ENCODE data around the gene NPTX1.

Gene NPTX1

GRCh38 chr17:80486692-80487091 lies 10.3 kb upstream of the NPTX1 start:
- no peak overlapping the region for H3K4me2 ChIP-seq (ENCODE audit: low read length, poor library complexity, severe bottlenecking)
- H3K27ac ChIP-seq (ENCODE audit: low read length, poor library complexity, severe bottlenecking): no peak overlapping the region
- H3K4me1 ChIP-seq (ENCODE audit: control insufficient read depth, insufficient read depth, low read depth, low read length): peaks cover 12% of the 10 kb centered on the region
- H3K9ac ChIP-seq (ENCODE audit: low read length): no peak overlapping the region
- no peak overlapping the region for H2AK5ac ChIP-seq (ENCODE audit: low read length, severe bottlenecking)
- H3K27me3 ChIP-seq (ENCODE audit: control insufficient read depth in 1 of 2, insufficient read depth in 1 of 2, low read length in 2 of 2): peaks cover 56 to 68% of the 10 kb centered on the region in 2 experiments
- no peak overlapping the region for H2BK15ac ChIP-seq (ENCODE audit: low read depth, poor library complexity, severe bottlenecking)
- no peak for DNase-seq
- H2BK120ac ChIP-seq (ENCODE audit: low read depth, low read length): no peak overlapping the region
- no peak overlapping the region for H2BK12ac ChIP-seq (ENCODE audit: low read length in 2 of 2)
- no peak overlapping the region for H4K8ac ChIP-seq (ENCODE audit: low read length)
- WGBS: 61% methylated on average over 17 of the region's 17 CpGs
- no peak overlapping the region for H3K4ac ChIP-seq (ENCODE audit: low read depth in 1 of 2, low read length in 2 of 2)
- no peak overlapping the region for H2AFZ ChIP-seq (ENCODE audit: low read depth, low read length)
- H2BK5ac ChIP-seq (ENCODE audit: low read depth, low read length, poor library complexity, severe bottlenecking): no peak overlapping the region
- no peaks in the 10 kb centered on the region for H3K9me3 ChIP-seq (ENCODE audit: control insufficient read depth, low read length)
- H3K79me1 ChIP-seq (replicated peaks; ENCODE audit: low read length, poor library complexity, severe bottlenecking): no peaks in the 10 kb centered on the region
- no peak overlapping the region for H3K23ac ChIP-seq (ENCODE audit: low read length in 2 of 2)
- H4K91ac ChIP-seq (ENCODE audit: low read length): no peak overlapping the region
- H3K4me3 ChIP-seq (ENCODE audit: insufficient read depth in 1 of 2, low read depth in 1 of 2, low read length in 2 of 2): no peak overlapping the region
- no peaks in the 10 kb centered on the region for H3K36me3 ChIP-seq (ENCODE audit: control insufficient read depth in 1 of 2, insufficient read depth in 2 of 2, low read depth in 1 of 2, low read length in 2 of 2)
- no peak overlapping the region for H3K14ac ChIP-seq (ENCODE audit: low read length in 2 of 2)
- H3K18ac ChIP-seq (ENCODE audit: low read depth in 1 of 2, low read length in 2 of 2): no peak overlapping the region

- no peaks in the 10 kb centered on the region for H3K79me1 ChIP-seq (replicated peaks; ENCODE audit: low read length, poor library complexity, severe bottlenecking)
- no peak overlapping the region for H3K18ac ChIP-seq (ENCODE audit: low read depth in 1 of 2, low read length in 2 of 2)
- no peak overlapping the region for H3K27ac ChIP-seq (ENCODE audit: low read length, poor library complexity, severe bottlenecking)
- no peak overlapping the region for H3K14ac ChIP-seq (ENCODE audit: low read length in 2 of 2)
- peaks cover 64 to 68% of the 10 kb centered on the region in 2 experiments for H3K27me3 ChIP-seq (ENCODE audit: control insufficient read depth in 1 of 2, insufficient read depth in 1 of 2, low read length in 2 of 2)
- H3K36me3 ChIP-seq (ENCODE audit: control insufficient read depth in 1 of 2, insufficient read depth in 2 of 2, low read depth in 1 of 2, low read length in 2 of 2): no peaks in the 10 kb centered on the region
- no peak overlapping the region for H4K91ac ChIP-seq (ENCODE audit: low read length)
- no peak overlapping the region for H3K9ac ChIP-seq (ENCODE audit: low read length)
- H3K4ac ChIP-seq (ENCODE audit: low read depth in 1 of 2, low read length in 2 of 2): no peak overlapping the region
- 78% methylated on average over 10 of the region's 10 CpGs for WGBS
- no peak overlapping the region for H2BK12ac ChIP-seq (ENCODE audit: low read length in 2 of 2)
- H3K9me3 ChIP-seq (ENCODE audit: control insufficient read depth, low read length): no peaks in the 10 kb centered on the region
- no peak overlapping the region for H2BK120ac ChIP-seq (ENCODE audit: low read depth, low read length)
- H3K4me3 ChIP-seq (ENCODE audit: insufficient read depth in 1 of 2, low read depth in 1 of 2, low read length in 2 of 2): no peak overlapping the region
- no peak overlapping the region for H4K8ac ChIP-seq (ENCODE audit: low read length)
- no peak overlapping the region for H2BK15ac ChIP-seq (ENCODE audit: low read depth, poor library complexity, severe bottlenecking)
- no peak for DNase-seq
- no peak overlapping the region for H2BK5ac ChIP-seq (ENCODE audit: low read depth, low read length, poor library complexity, severe bottlenecking)
- no peak overlapping the region for H3K23ac ChIP-seq (ENCODE audit: low read length in 2 of 2)
- peaks cover 6% of the 10 kb centered on the region for H3K4me1 ChIP-seq (ENCODE audit: control insufficient read depth, insufficient read depth, low read depth, low read length)
- no peak overlapping the region for H3K4me2 ChIP-seq (ENCODE audit: low read length, poor library complexity, severe bottlenecking)
- H2AFZ ChIP-seq (ENCODE audit: low read depth, low read length): no peak overlapping the region
- no peak overlapping the region for H2AK5ac ChIP-seq (ENCODE audit: low read length, severe bottlenecking)
Measured at GRCh38 chr17:80485846-80486245, 9.4 kb upstream of the NPTX1 start.

- no peaks in the 10 kb centered on the region for H3K36me3 ChIP-seq (ENCODE audit: control insufficient read depth in 1 of 2, insufficient read depth in 2 of 2, low read depth in 1 of 2, low read length in 2 of 2)
Measured at GRCh38 chr17:80482555-80483308, 6.3 kb upstream of the NPTX1 start.

GRCh38 chr17:80482058-80482318 lies 5.6 kb upstream of the NPTX1 start:
- no peak overlapping the region for H3K4me2 ChIP-seq (ENCODE audit: low read length, poor library complexity, severe bottlenecking)
- no peak for DNase-seq
- no peaks in the 10 kb centered on the region for H3K79me1 ChIP-seq (replicated peaks; ENCODE audit: low read length, poor library complexity, severe bottlenecking)
- H3K36me3 ChIP-seq (ENCODE audit: control insufficient read depth in 1 of 2, insufficient read depth in 2 of 2, low read depth in 1 of 2, low read length in 2 of 2): no peaks in the 10 kb centered on the region
- H3K9me3 ChIP-seq (ENCODE audit: control insufficient read depth, low read length): no peaks in the 10 kb centered on the region
- H2AK5ac ChIP-seq (ENCODE audit: low read length, severe bottlenecking): no peak overlapping the region
- peaks cover 24% of the 10 kb centered on the region for H3K4me1 ChIP-seq (ENCODE audit: control insufficient read depth, insufficient read depth, low read depth, low read length)
- H3K27ac ChIP-seq (ENCODE audit: low read length, poor library complexity, severe bottlenecking): no peak overlapping the region
- no peak overlapping the region for H2BK15ac ChIP-seq (ENCODE audit: low read depth, poor library complexity, severe bottlenecking)
- no peak overlapping the region for H2AFZ ChIP-seq (ENCODE audit: low read depth, low read length)
- H3K9ac ChIP-seq (ENCODE audit: low read length): no peak overlapping the region
- H3K4me3 ChIP-seq (ENCODE audit: insufficient read depth in 1 of 2, low read depth in 1 of 2, low read length in 2 of 2): no peak overlapping the region
- H2BK12ac ChIP-seq (ENCODE audit: low read length in 2 of 2): no peak overlapping the region
- H2BK5ac ChIP-seq (ENCODE audit: low read depth, low read length, poor library complexity, severe bottlenecking): no peak overlapping the region
- H4K91ac ChIP-seq (ENCODE audit: low read length): no peak overlapping the region
- H2BK120ac ChIP-seq (ENCODE audit: low read depth, low read length): no peak overlapping the region
- WGBS: 96% methylated on average over 4 of the region's 4 CpGs
- H3K18ac ChIP-seq (ENCODE audit: low read depth in 1 of 2, low read length in 2 of 2): no peak overlapping the region
- no peak overlapping the region for H4K8ac ChIP-seq (ENCODE audit: low read length)
- no peak overlapping the region for H3K4ac ChIP-seq (ENCODE audit: low read depth in 1 of 2, low read length in 2 of 2)
- H3K23ac ChIP-seq (ENCODE audit: low read length in 2 of 2): no peak overlapping the region
- no peak overlapping the region for H3K14ac ChIP-seq (ENCODE audit: low read length in 2 of 2)
- peaks cover 75 to 88% of the 10 kb centered on the region in 2 experiments for H3K27me3 ChIP-seq (ENCODE audit: control insufficient read depth in 1 of 2, insufficient read depth in 1 of 2, low read length in 2 of 2)

More at GRCh38 chr17:80482555-80483308, 6.3 kb upstream of the NPTX1 start:
- Histone ChIP-seq H3K27me3 (ENCODE audit: control insufficient read depth in 1 of 2, insufficient read depth in 1 of 2, low read length in 2 of 2) (peaks cover 78 to 88% of the 10 kb centered on the region in 2 experiments), H2AK5ac (ENCODE audit: low read length, severe bottlenecking) (no peak overlapping the region), H2BK15ac (ENCODE audit: low read depth, poor library complexity, severe bottlenecking) (no peak overlapping the region), H2BK120ac (ENCODE audit: low read depth, low read length) (no peak overlapping the region), H3K23ac (ENCODE audit: low read length in 2 of 2) (no peak overlapping the region), H2BK5ac (ENCODE audit: low read depth, low read length, poor library complexity, severe bottlenecking) (no peak overlapping the region), H3K4ac (ENCODE audit: low read depth in 1 of 2, low read length in 2 of 2) (no peak overlapping the region), H3K4me1 (ENCODE audit: control insufficient read depth, insufficient read depth, low read depth, low read length) (peaks cover 18% of the 10 kb centered on the region), H3K9me3 (ENCODE audit: control insufficient read depth, low read length) (no peaks in the 10 kb centered on the region), H3K4me3 (ENCODE audit: insufficient read depth in 1 of 2, low read depth in 1 of 2, low read length in 2 of 2) (no peak overlapping the region), H3K4me2 (ENCODE audit: low read length, poor library complexity, severe bottlenecking) (no peak overlapping the region), H2BK12ac (ENCODE audit: low read length in 2 of 2) (no peak overlapping the region), H3K14ac (ENCODE audit: low read length in 2 of 2) (no peak overlapping the region), H4K8ac (ENCODE audit: low read length) (no peak overlapping the region), H3K79me1 (replicated peaks; ENCODE audit: low read length, poor library complexity, severe bottlenecking) (no peaks in the 10 kb centered on the region), H2AFZ (ENCODE audit: low read depth, low read length) (no peak overlapping the region), H3K18ac (ENCODE audit: low read depth in 1 of 2, low read length in 2 of 2) (no peak overlapping the region), H4K91ac (ENCODE audit: low read length) (no peak overlapping the region), H3K9ac (ENCODE audit: low read length) (no peak overlapping the region), H3K27ac (ENCODE audit: low read length, poor library complexity, severe bottlenecking) (no peak overlapping the region)
- 68% methylated on average over 16 of the region's 16 CpGs for WGBS
- no peak for DNase-seq

Data from mesenchymal stem cell (in vitro differentiated cells and primary cell).